Measurements from ENCODE around the gene IL17RC. TPM values are rescaled to one million over a fixed set of nuclear protein-coding genes. Genes with fewer than 3 reads are reported as not detected.
"Not testable (repeated sequence)": the region's sequence is repeated elsewhere in the genome, so short reads cannot be mapped to it uniquely, and the experiment has no call there.

IL17RC gene
- total RNA-seq, 6 experiments from 2014 or later, result 26.3 to 33.6 (median 29.6) TPM

- no peak for DNase-seq
- no peak for TF ChIP-seq CTCF (IDR thresholded peaks at IDR 0.05)
- Mint-ChIP-seq H3K27ac (peak overlapping the region; percentile 48), H3K9me3 (peaks cover 9% of the 10 kb centered on the region), H3K27me3 (ENCODE audit: insufficient read depth) (no peaks in the 10 kb centered on the region; the same call in 1 of the 2 replicates), H3K4me1 (ENCODE audit: low read depth) (peaks cover 64% of the 10 kb centered on the region), H3K36me3 (ENCODE audit: low read depth) (peaks cover 21% of the 10 kb centered on the region), H3K4me3 (no peak overlapping the region)
Measured at GRCh38 chr3:9898467-9899241, 18.2 kb upstream of the IL17RC start.

GRCh38 chr3:9899289-9899791 lies 17.6 kb upstream of the IL17RC start:
- Mint-ChIP-seq H3K27ac (no peak overlapping the region), H3K4me3 (no peak overlapping the region)

GRCh38 chr3:9900965-9901415 lies 15.9 kb upstream of the IL17RC start:
- not testable (repeated sequence) for H3K9me3 Mint-ChIP-seq; H3K4me3 Mint-ChIP-seq; H3K27ac Mint-ChIP-seq; H3K27me3 Mint-ChIP-seq (ENCODE audit: insufficient read depth); DNase-seq; H3K36me3 Mint-ChIP-seq (ENCODE audit: low read depth)
- H3K4me1 Mint-ChIP-seq (ENCODE audit: low read depth), result peaks cover 53% of the 10 kb centered on the region

More at GRCh38 chr3:9899289-9899791, 17.6 kb upstream of the IL17RC start:
- Mint-ChIP-seq H3K9me3 (peaks cover 9% of the 10 kb centered on the region), H3K4me1 (ENCODE audit: low read depth) (peaks cover 62% of the 10 kb centered on the region), H3K27me3 (ENCODE audit: insufficient read depth) (no peaks in the 10 kb centered on the region; the same call in 1 of the 2 replicates), H3K36me3 (ENCODE audit: low read depth) (peaks cover 14% of the 10 kb centered on the region)
- DNase-seq, result no peak
- TF ChIP-seq CTCF (IDR thresholded peaks at IDR 0.05), result no peak

GRCh38 chr3:9901967-9902366 lies 14.9 kb upstream of the IL17RC start:
- Mint-ChIP-seq H3K4me3 (no peak overlapping the region), H3K4me1 (ENCODE audit: low read depth) (peaks cover 48% of the 10 kb centered on the region), H3K36me3 (ENCODE audit: low read depth) (no peaks in the 10 kb centered on the region), H3K27me3 (ENCODE audit: insufficient read depth) (no peaks in the 10 kb centered on the region; the same call in 1 of the 2 replicates), H3K27ac (no peak overlapping the region; the same call in 1 of the 2 replicates), H3K9me3 (no peaks in the 10 kb centered on the region)
- no peak for TF ChIP-seq CTCF (IDR thresholded peaks at IDR 0.05)
- no peak for DNase-seq

- Mint-ChIP-seq H3K4me1 (ENCODE audit: low read depth) (peaks cover 42% of the 10 kb centered on the region), H3K27ac (peak within 1 kb of the TSS; percentile 75), H3K27me3 (ENCODE audit: insufficient read depth) (no peaks in the 10 kb centered on the region; the same call in 1 of the 2 replicates), H3K4me3 (peak within 1 kb of the TSS; percentile 56), H3K36me3 (ENCODE audit: low read depth) (no peaks in the 10 kb centered on the region), H3K9me3 (no peaks in the 10 kb centered on the region)
- no peak for TF ChIP-seq CTCF (IDR thresholded peaks at IDR 0.05)
- DNase-seq, result no peak
Measured at GRCh38 chr3:9902372-9903237, 14.3 kb upstream of the IL17RC start, which contains the start of gene IL17RE. IL17RE (plus strand) TSS chr3:9902848; CDS start chr3:9902933, 85 bp downstream.

Measured in HFFc6 (cell line).